K562 (cell line): Measurements from ENCODE around the gene TCF12. TPM values are rescaled to one million over a fixed set of nuclear protein-coding genes. Genes with fewer than 3 reads are reported as not detected.

Source experiments
- ATAC-seq: fragments of 200-7000 bp; cut with Tn5 transposase; 3 replicates; pipeline ENCODE4 v1.9.1; 2020; ENCODE audit warnings: moderate library complexity
- BruUV-seq: library from RNA; stranded (reverse); fragments of 400-500 nt; replicated peaks from 2 replicates; lab custom pipeline; 2021; lab: Mats Ljungman, UMichigan
- CTCF ChIA-PET: fragments of 300-600 bp; formaldehyde crosslinking; extraction: SDS; loops from one replicate; lab custom pipeline; 2021; ENCODE audit warnings: low intra/inter-chr PET ratio; lab: Yijun Ruan, JAX
- POLR2A ChIA-PET: fragments of 300-600, 350-650 bp; sonication (Branson Sonifier 250); formaldehyde crosslinking; extraction: SDS; loops from one replicate; lab custom pipeline; 2021; ENCODE audit warnings: antibody characterized with exemption, inconsistent platforms; lab: Yijun Ruan, JAX
- DNase-seq, 4 experiments: peaks; one replicate each; pipeline versions ENCODE4 v3.0.0 to v3.0.0-alpha.2; 2011 to 2018; ENCODE audit warnings: low spot score in 3 of 4, mixed read lengths in 3 of 4; ENCODE audit errors: extremely low read depth in 1 of 4
- FAIRE-seq: peaks from 2 replicates; lab custom pipeline; 2011; peaks lifted over from hg19 to GRCh38; lab: Jason Lieb, UNC
- H2AFZ ChIP-seq: 2 replicates; pipeline ENCODE4 v1.6.0; 2011; ENCODE audit warnings: low read depth, low read length, control low read depth, inconsistent platforms
- H3K27ac ChIP-seq: fragments of 200-600 bp; 3 replicates; pipeline ENCODE4 v1.8.0; 2011; ENCODE audit warnings: low read depth, mild to moderate bottlenecking, control low read depth, inconsistent platforms, low read length, moderate library complexity, mixed read lengths; ENCODE audit errors: extremely low read depth
- H3K27me3 ChIP-seq, 2 experiments: fragments of 300-600 bp in 1 of 2; 2 replicates in 1 of 2; 3 replicates in 1 of 2; pipeline versions ENCODE4 v1.6.0 to v1.8.0; 2011; ENCODE audit warnings: inconsistent platforms in 2 of 2, low read length in 2 of 2, mild to moderate bottlenecking in 1 of 2, mixed read lengths in 1 of 2, moderate library complexity in 1 of 2; ENCODE audit not compliant: control insufficient read depth in 2 of 2, insufficient read depth in 2 of 2
- H3K36me3 ChIP-seq: fragments of 300-600 bp; 3 replicates; pipeline ENCODE4 v1.8.0; 2011; ENCODE audit warnings: mild to moderate bottlenecking, low read length, inconsistent platforms; ENCODE audit not compliant: control insufficient read depth, insufficient read depth
- H3K4me1 ChIP-seq, 2 experiments: fragments of 200-600 bp in 1 of 2; replicated peaks in 1 of 2; 2 replicates in 1 of 2; 3 replicates in 1 of 2; pipeline versions ENCODE4 v1.5.1 to v1.8.0; 2011; ENCODE audit warnings: inconsistent platforms in 2 of 2, low read length in 2 of 2, mild to moderate bottlenecking in 1 of 2, mixed read lengths in 1 of 2, moderate library complexity in 1 of 2; ENCODE audit not compliant: control insufficient read depth in 2 of 2, insufficient read depth in 2 of 2
- H3K4me2 ChIP-seq: 2 replicates; pipeline ENCODE4 v1.6.1; 2011; ENCODE audit warnings: low read length, control low read depth, inconsistent platforms, mixed read lengths; ENCODE audit not compliant: insufficient read depth
- H3K4me3 ChIP-seq: fragments of 200-600 bp; sonication (generic), shearing (Covaris generic); 2 replicates; pipeline ENCODE4 v1.5.1; 2016; ENCODE audit warnings: control low read depth, inconsistent platforms
- H3K79me2 ChIP-seq: fragments of 200-600 bp; 3 replicates; pipeline ENCODE4 v1.8.0; 2011; ENCODE audit warnings: low read length, inconsistent platforms; ENCODE audit not compliant: control insufficient read depth, insufficient read depth
- H3K9ac ChIP-seq, 2 experiments: 2 replicates each; pipeline versions ENCODE4 v1.6.0 to v1.6.1; 2011; ENCODE audit warnings: low read depth in 2 of 2, low read length in 2 of 2, control low read depth in 1 of 2, inconsistent platforms in 1 of 2, mild to moderate bottlenecking in 1 of 2, mixed read lengths in 1 of 2; ENCODE audit not compliant: insufficient read depth in 1 of 2
- H3K9me1 ChIP-seq: one replicate; pipeline ENCODE4 v1.6.0; 2011; ENCODE audit warnings: inconsistent platforms, mild to moderate bottlenecking, low read length, moderate library complexity; ENCODE audit not compliant: control insufficient read depth, insufficient read depth
- H3K9me3 ChIP-seq: replicated peaks from 2 replicates; pipeline ENCODE4 v1.5.1; 2011; ENCODE audit warnings: low read depth, low read length, inconsistent platforms; ENCODE audit not compliant: control insufficient read depth, insufficient read depth
- H4K20me1 ChIP-seq: replicated peaks from 2 replicates; pipeline ENCODE4 v1.6.1; 2011; ENCODE audit warnings: low read length, inconsistent platforms, mixed read lengths; ENCODE audit not compliant: control insufficient read depth, insufficient read depth
- ESRRA ChIP-seq: fragments of 450-650 bp; IDR thresholded peaks from 2 replicates; pipeline ENCODE4 v1.6.1; 2014; ENCODE audit warnings: low read depth, mild to moderate bottlenecking, moderate library complexity, borderline replicate concordance
- ETV6 ChIP-seq, 3 experiments: fragments of 150-350 bp in 1 of 3; sonication (generic) in 1 of 3; formaldehyde crosslinking in 1 of 3; IDR thresholded peaks; 2 replicates each; pipeline versions ENCODE4 v1.6.1 to v1.8.0; 2014 to 2022; ENCODE audit warnings: borderline replicate concordance in 2 of 3, low read depth in 2 of 3, antibody characterized with exemption in 1 of 3, low read length in 1 of 3, mild to moderate bottlenecking in 1 of 3, missing genetic modification reagents in 1 of 3
- KDM1A ChIP-seq, 2 experiments: fragments of 450-650 bp; IDR thresholded peaks; 2 replicates each; pipeline ENCODE4 v1.6.1; 2016; ENCODE audit warnings: mild to moderate bottlenecking in 2 of 2
- KLF16 ChIP-seq: IDR thresholded peaks from 2 replicates; pipeline ENCODE4 v1.6.1; 2016; ENCODE audit warnings: antibody characterized with exemption
- NEUROD1 ChIP-seq: fragments of 150-350 bp; IDR thresholded peaks from 2 replicates; pipeline ENCODE4 v1.6.1; 2014; ENCODE audit warnings: borderline replicate concordance, low read length, low read depth; ENCODE audit not compliant: partially characterized antibody
- RBM25 ChIP-seq: fragments of 200-400 bp; formaldehyde crosslinking; IDR thresholded peaks from 2 replicates; pipeline ENCODE4 v1.6.1; 2018; ENCODE audit warnings: low read length, low read depth, moderate library complexity; ENCODE audit not compliant: severe bottlenecking
- ZNF239 ChIP-seq: fragments of 250-450 bp; sonication (Bioruptor Pico); IDR thresholded peaks from 2 replicates; pipeline ENCODE4 v1.4.0; 2020; ENCODE audit warnings: mild to moderate bottlenecking
- WGBS: fragments of 100-300 bp; shearing (Covaris generic); methylation state at CpG from one replicate; pipeline ENCODE4 v1.1.6; 2016; ENCODE audit warnings: low coverage, mixed read lengths; ENCODE audit not compliant: insufficient coverage; ENCODE audit errors: missing lambda C conversion rate; 5-methylcytosine and 5-hydroxymethylcytosine counted together
- in situ Hi-C: fragments of 300-500 bp; cut with MboI; formaldehyde crosslinking; loops from 4 replicates; pipeline ENCODE4 v1.15.0; 2018; ENCODE audit warnings: inconsistent platforms, mixed read lengths
- intact Hi-C: fragments of 100-400 bp; cut with micrococcal nuclease; formaldehyde crosslinking; loops from 2 replicates; pipeline ENCODE4 v1.14.2; 2022
- polyA plus RNA-seq, 8 experiments: library from polyadenylated mRNA; depleted of rRNA in 4 of 8; stranded (reverse) in 5 of 8; unstranded in 3 of 8; fragments of >200 nt; fragmentation: Nextera tagmentation in 2 of 8; fragmentation: Illumina TruSeq in 1 of 8; extraction: Ambion mirVana in 2 of 8; extraction: Trizol in 1 of 8; gene quantifications; 2 replicates each; pipeline versions ENCODE4 v1.2.1 to v1.2.3, GENCODE V29; 2011 to 2014; ENCODE audit warnings: inconsistent platforms in 1 of 8, missing spikeins in 1 of 8
- total RNA-seq, 7 experiments: library from RNA; depleted of rRNA in 6 of 7; stranded (reverse); fragments of >200 nt in 6 of 7; fragmentation: Illumina TruSeq in 2 of 7; extraction: Trizol in 2 of 7; gene quantifications; 2 replicates each; pipeline versions ENCODE4 v1.2.1 to v1.2.3, GENCODE V29; 2011 to 2021; ENCODE audit warnings: low replicate concordance in 1 of 7
- TF ChIP-seq, protein P1 (sequence below), 3 experiments: IDR thresholded peaks in 2 of 3; conservative IDR thresholded peaks in 1 of 3; 2 replicates each; pipeline ENCODE4 v1.5.1; 2011 to 2012; ENCODE audit warnings: low read length in 3 of 3, mild to moderate bottlenecking in 3 of 3, control low read depth in 2 of 3, improper control_type of control experiment in 1 of 3, inconsistent platforms in 1 of 3, low read depth in 1 of 3, mixed read lengths in 1 of 3, moderate library complexity in 1 of 3; ENCODE audit not compliant: insufficient read depth in 2 of 3
- TF ChIP-seq, protein P2 (sequence below): fragments of 450-650 bp; IDR thresholded peaks from 2 replicates; pipeline ENCODE4 v1.7.0; 2016; ENCODE audit warnings: borderline replicate concordance

TCF12 gene
- total and polyA plus RNA-seq, 9 of the 15 experiments (the other 6 are each of a cell fraction or from before 2014, with no cell fraction given) = 10.5 to 132 (median 52.9) TPM

- TF ChIP-seq, protein P1, sequence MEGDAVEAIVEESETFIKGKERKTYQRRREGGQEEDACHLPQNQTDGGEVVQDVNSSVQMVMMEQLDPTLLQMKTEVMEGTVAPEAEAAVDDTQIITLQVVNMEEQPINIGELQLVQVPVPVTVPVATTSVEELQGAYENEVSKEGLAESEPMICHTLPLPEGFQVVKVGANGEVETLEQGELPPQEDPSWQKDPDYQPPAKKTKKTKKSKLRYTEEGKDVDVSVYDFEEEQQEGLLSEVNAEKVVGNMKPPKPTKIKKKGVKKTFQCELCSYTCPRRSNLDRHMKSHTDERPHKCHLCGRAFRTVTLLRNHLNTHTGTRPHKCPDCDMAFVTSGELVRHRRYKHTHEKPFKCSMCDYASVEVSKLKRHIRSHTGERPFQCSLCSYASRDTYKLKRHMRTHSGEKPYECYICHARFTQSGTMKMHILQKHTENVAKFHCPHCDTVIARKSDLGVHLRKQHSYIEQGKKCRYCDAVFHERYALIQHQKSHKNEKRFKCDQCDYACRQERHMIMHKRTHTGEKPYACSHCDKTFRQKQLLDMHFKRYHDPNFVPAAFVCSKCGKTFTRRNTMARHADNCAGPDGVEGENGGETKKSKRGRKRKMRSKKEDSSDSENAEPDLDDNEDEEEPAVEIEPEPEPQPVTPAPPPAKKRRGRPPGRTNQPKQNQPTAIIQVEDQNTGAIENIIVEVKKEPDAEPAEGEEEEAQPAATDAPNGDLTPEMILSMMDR (IDR thresholded peaks at IDR 0.05 in 2 of 3, conservative IDR thresholded peaks at IDR 0.05 in 1 of 3; ENCODE audit: insufficient read depth in 2 of 3, low read depth in 1 of 3, low read length in 3 of 3) = peak in 1 of 3 experiments; percentile 44; a peak in 2 of 6 replicates
- TF ChIP-seq ETV6 (IDR thresholded peaks at IDR 0.05; ENCODE audit: borderline replicate concordance in 1 of 2, low read depth in 2 of 2, low read length in 1 of 2) (no peak), ETV6 (CRISPR knock-in tag; IDR thresholded peaks at IDR 0.05; ENCODE audit: borderline replicate concordance) (no peak), RBM25 (no peak), NEUROD1 (no peak), ESRRA (peak; percentile 87), ZNF239 (CRISPR knock-in tag) (peak; percentile 59)
Observed at GRCh38 chr15:56989411-56989924, 71.0 kb downstream of the TCF12 start (continued).

DNA sequence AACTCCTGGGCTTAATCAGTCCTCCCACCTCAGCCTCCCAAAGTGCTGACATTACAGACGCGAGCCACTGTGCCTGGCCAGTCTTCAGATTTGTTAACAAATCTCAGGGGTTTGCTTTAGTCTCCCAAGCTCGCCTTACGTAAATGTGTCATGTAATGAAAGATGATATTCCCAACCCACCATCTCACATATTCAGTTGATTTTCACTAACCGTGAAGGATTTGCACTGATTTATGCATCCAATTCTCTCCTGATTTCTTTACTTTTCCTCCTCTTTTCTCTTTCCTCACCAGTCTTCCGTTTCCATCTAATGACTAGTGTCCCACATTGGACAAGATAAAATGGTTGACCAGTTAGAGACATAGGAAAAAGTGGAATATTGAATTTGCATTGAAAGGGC is 72.6 kb downstream of the TCF12 start:
- TF ChIP-seq KLF16 = no peak
- TF ChIP-seq, protein P2, sequence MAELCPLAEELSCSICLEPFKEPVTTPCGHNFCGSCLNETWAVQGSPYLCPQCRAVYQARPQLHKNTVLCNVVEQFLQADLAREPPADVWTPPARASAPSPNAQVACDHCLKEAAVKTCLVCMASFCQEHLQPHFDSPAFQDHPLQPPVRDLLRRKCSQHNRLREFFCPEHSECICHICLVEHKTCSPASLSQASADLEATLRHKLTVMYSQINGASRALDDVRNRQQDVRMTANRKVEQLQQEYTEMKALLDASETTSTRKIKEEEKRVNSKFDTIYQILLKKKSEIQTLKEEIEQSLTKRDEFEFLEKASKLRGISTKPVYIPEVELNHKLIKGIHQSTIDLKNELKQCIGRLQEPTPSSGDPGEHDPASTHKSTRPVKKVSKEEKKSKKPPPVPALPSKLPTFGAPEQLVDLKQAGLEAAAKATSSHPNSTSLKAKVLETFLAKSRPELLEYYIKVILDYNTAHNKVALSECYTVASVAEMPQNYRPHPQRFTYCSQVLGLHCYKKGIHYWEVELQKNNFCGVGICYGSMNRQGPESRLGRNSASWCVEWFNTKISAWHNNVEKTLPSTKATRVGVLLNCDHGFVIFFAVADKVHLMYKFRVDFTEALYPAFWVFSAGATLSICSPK = no peak
- TF ChIP-seq KDM1A (IDR thresholded peaks at IDR 0.05) = peak; percentile 45 to 52; a peak in 3 of 4 replicates
- Histone ChIP-seq H3K4me1 (peaks cover 0 to 5% of the 10 kb centered on the region in 2 experiments; a peak in 1 of 5 replicates), H3K9ac (no peak overlapping the region), H3K36me3 (peaks cover 11% of the 10 kb centered on the region; the same call in 2 of the 3 replicates), H3K27me3 (no peaks in the 10 kb centered on the region), H4K20me1 (no peaks in the 10 kb centered on the region), H3K27ac (no peak overlapping the region), H2AFZ (no peak overlapping the region), H3K9me3 (no peaks in the 10 kb centered on the region), H3K9me1 (no peaks in the 10 kb centered on the region), H3K79me2 (peaks cover 82% of the 10 kb centered on the region), H3K4me3 (no peak overlapping the region), H3K4me2 (no peak overlapping the region)
- 90% methylated on average over 6 of the region's 6 CpGs for WGBS
- CTCF ChIA-PET = no interaction called here
- no peak for FAIRE-seq
- intact Hi-C loops = no loop called here
- in situ Hi-C loops = no loop called here
- POLR2A ChIA-PET = no interaction called here
- DNase-seq = no peak
- BruUV-seq = no TSS peak
- ATAC-seq = no peak
